ENCODE data around the gene SNTB2. TPM values are rescaled to one million over a fixed set of nuclear protein-coding genes. Genes with fewer than 3 reads are reported as not detected.

SNTB2 gene
- total and polyA plus RNA-seq, 2 of the 8 experiments (the other 6 are each of a cell fraction or from before 2014, with no cell fraction given), result 6.0 to 16.1 TPM

DNA sequence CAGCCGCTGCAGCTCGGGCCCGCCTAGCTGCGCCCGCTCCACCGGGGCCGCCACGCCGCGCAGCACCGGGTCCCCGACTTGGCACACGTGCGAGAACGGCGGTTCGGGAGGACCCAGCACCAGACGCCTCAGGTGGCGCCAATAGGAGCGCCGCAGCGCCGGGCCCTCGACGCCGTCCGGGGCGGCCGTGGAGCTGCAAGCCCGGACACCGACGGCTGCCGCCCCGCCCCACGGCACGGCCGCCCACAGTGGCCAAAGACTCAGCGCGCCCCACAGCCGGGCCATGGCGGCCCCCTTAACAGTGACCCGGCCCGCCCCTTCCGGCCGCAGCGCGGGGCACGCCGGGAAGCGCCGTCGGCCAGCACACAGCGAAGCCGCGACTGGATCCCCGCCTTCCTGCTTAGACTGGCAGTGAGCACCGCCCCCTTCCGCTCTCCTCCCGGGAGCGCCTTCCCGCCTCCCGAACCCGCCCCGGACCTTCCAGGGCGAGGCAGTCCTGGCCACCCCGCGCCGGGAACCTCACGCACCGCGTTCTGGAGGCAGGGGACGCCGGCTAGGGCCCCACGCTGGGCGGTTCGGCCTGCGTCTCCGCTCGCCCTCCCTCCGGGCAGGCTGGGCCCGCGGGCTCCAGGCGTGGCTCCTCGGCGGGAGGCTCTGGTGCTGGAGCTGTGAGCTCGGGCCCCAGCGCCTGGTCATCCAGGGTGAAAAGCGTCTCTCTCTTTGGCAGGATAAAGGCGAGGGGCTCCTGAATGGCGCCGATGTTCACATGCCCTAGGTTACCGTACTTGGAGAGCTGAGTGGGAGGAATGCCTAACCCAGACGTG, 143.5 kb downstream of the SNTB2 start, which contains the start of gene PDF (continued):
- no peak for TF ChIP-seq POU5F1 (IDR thresholded peaks at IDR 0.05; ENCODE audit: low read depth, low read length)
- TF ChIP-seq, protein P1, sequence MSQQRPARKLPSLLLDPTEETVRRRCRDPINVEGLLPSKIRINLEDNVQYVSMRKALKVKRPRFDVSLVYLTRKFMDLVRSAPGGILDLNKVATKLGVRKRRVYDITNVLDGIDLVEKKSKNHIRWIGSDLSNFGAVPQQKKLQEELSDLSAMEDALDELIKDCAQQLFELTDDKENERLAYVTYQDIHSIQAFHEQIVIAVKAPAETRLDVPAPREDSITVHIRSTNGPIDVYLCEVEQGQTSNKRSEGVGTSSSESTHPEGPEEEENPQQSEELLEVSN (IDR thresholded peaks at IDR 0.05), result peak; percentile 84; the same call in 1 of the 2 replicates
- peak; percentile 79 to 92 for TF ChIP-seq POLR2A (IDR thresholded peaks at IDR 0.05; ENCODE audit: control extremely low read depth in 1 of 2, low read depth in 2 of 2, low read length in 2 of 2)
- no peak for TF ChIP-seq KDM5A (IDR thresholded peaks at IDR 0.05; ENCODE audit: low read length)
- TF ChIP-seq, protein P2, sequence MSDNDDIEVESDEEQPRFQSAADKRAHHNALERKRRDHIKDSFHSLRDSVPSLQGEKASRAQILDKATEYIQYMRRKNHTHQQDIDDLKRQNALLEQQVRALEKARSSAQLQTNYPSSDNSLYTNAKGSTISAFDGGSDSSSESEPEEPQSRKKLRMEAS (IDR thresholded peaks at IDR 0.05), result peak; percentile 51
- TF ChIP-seq JUND (IDR thresholded peaks at IDR 0.05; ENCODE audit: low read length), result no peak
- peak; percentile 78 for TF ChIP-seq TBP (IDR thresholded peaks at IDR 0.05; ENCODE audit: low read depth, low read length)
- no peak for TF ChIP-seq SIRT6 (IDR thresholded peaks at IDR 0.05; ENCODE audit: low read length)
- TF ChIP-seq BCL11A (IDR thresholded peaks at IDR 0.05; ENCODE audit: low read depth in 2 of 2, low read length in 2 of 2), result no peak
- TF ChIP-seq SUZ12 (IDR thresholded peaks at IDR 0.05; ENCODE audit: low read length), result no peak
- TF ChIP-seq TAF7 (optimal IDR thresholded peaks at IDR 0.05; ENCODE audit: borderline replicate concordance, low read depth, low read length), result peak; percentile 32
- TF ChIP-seq RNF2 (IDR thresholded peaks at IDR 0.05; ENCODE audit: borderline replicate concordance, low read depth, low read length, missing control alignments, poor library complexity, severe bottlenecking), result no peak
